ENCODE measurements around the gene IL1F10. TPM values are rescaled to one million over a fixed set of nuclear protein-coding genes. Genes with fewer than 3 reads are reported as not detected.

The IL1F10 gene
- total and polyA plus RNA-seq, 5 experiments from 2014 or later, result not detected

DNA sequence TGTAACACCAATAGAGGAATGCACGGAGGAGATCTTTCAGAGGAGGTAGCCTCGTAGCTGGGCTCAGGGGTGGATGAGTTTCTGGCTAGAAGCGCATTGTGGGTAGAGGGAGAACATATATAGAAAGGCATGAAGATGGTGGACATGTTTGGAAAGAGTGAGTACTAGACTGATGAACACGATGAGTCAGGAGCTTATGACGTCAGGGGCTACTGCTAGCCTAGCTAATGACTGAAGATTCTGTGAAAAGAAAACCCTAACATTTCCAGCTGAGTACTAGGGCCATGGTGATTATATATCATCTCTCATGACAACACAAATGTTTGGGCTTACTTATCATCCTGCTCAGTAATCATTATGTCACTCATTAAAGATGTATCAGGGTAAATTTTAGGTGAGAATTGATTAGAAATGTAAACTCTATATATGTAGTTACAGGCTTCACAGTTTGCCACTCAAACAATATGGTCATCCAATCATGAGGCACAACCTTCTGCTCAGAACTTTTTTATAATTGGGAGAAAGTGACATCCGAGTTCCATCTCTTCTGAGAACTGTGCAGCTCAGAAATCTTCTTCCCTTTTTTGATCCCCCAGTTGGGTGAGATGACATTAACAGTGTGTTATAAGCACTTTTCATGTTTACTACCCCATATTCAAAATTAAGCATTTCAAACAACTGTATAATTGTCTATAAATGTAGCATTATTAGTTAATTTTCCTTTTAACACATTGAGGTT lies 37.4 kb downstream of the IL1F10 start:
- Mint-ChIP-seq H3K4me1 (peaks cover 0 to 2% (median under 1%) of the 10 kb centered on the region in 4 donors), H3K36me3 (peaks cover 0 to 2% (median 0%) of the 10 kb centered on the region in 3 donors), H3K9me3 (peaks cover 0 to 2% (median 0%) of the 10 kb centered on the region in 9 donors), H3K27ac (no peak overlapping the region), H3K4me3 (no peak overlapping the region), H3K27me3 (peaks cover 0 to 6% (median 1%) of the 10 kb centered on the region in 5 donors)
- POLR2A ChIA-PET, result no interaction called here
- DNase-seq (no peak), ATAC-seq (no peak)

DNA sequence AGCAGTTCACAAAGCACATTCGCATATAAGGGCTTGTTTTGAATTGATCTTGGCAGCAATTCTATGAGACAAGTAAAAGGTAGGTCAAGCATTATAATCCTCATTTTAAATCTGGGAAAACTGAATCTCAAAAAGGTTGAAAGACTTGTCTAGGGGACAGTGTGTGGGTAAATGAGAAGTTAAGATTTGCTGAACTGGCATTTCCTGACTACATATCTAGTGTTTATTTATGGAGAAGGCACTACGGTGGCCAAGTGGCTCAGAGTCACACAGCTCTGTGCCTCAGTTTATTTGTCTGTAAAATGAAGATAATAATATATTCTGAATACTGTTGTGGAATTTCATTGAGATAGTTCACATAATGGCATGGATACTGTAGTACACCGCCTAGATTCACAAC lies 43.4 kb downstream of the IL1F10 start:
- Mint-ChIP-seq H3K4me3 (no peak overlapping the region), H3K4me1 (peaks cover 0 to 5% (median 0%) of the 10 kb centered on the region in 4 donors), H3K36me3 (no peaks in the 10 kb centered on the region), H3K27me3 (peaks cover 0 to 6% (median 1%) of the 10 kb centered on the region in 5 donors), H3K27ac (no peak overlapping the region), H3K9me3 (no peaks in the 10 kb centered on the region)
- ATAC-seq, result no peak
- POLR2A ChIA-PET, result no interaction called here
- DNase-seq, result no peak

DNA sequence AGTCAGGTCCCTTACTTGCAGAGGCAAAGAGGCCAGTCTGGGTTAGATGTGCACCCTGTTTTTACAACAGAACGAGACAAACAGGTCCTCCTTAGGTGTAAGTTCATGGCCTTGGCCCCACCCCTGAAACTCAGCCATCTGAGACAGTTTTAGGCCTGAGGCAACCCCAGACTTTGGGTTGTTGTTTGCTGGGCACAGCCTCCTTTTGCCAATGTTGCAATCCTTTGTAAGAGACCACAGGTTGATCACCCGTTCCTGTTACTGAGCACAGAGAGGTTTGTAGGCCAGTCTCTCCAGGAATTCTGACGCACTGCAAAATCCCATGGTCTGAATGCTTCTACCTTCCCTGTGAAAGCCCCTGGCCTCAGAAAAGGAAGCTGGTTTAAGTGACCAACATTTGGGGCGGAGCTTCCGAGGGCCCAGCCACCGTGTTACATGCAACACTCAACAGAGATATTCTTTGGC lies 44.1 kb downstream of the IL1F10 start:
- POLR2A ChIA-PET, result no interaction called here
- no peak for DNase-seq
- Mint-ChIP-seq H3K4me3 (no peak overlapping the region), H3K9me3 (no peaks in the 10 kb centered on the region), H3K27me3 (peaks cover 0 to 6% (median 1%) of the 10 kb centered on the region in 5 donors), H3K36me3 (no peaks in the 10 kb centered on the region), H3K27ac (no peak overlapping the region), H3K4me1 (peaks cover 0 to 11% (median 0%) of the 10 kb centered on the region in 4 donors)
- no peak for ATAC-seq

DNA sequence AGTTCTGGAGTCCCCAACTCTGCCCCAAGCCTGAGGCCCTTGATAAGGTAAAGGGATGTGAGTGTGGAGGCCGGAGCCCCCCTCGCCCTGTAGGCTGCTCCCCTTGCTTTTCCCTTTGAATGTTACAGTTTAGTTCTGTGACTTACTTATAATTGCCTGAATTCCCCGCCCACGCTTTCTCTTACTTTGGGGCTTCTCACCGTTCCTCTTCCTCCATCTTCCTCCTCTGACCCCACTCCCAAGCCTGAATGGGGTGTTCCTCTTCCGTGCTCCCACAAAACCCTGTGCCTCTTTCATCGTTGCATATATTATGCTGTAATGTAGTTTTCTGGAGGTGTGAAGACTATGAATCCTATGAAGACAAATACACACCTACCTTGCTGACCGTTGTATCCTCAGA lies 44.7 kb downstream of the IL1F10 start:
- no peak for DNase-seq
- no peak overlapping the region for H3K4me3 Mint-ChIP-seq
- H3K27ac Mint-ChIP-seq, result no peak overlapping the region
- no peaks in the 10 kb centered on the region for H3K36me3 Mint-ChIP-seq
- POLR2A ChIA-PET, result interaction anchor here (1.1 kb wide), 1 partner anchor 10 kb away, joined by 3 read pairs; no protein-coding TSS in a partner anchor
- peaks cover 0 to 12% (median 2%) of the 10 kb centered on the region in 4 donors for H3K4me1 Mint-ChIP-seq
- H3K27me3 Mint-ChIP-seq, result peaks cover 0 to 6% (median 1%) of the 10 kb centered on the region in 5 donors
- no peaks in the 10 kb centered on the region for H3K9me3 Mint-ChIP-seq
- no peak for ATAC-seq

DNA sequence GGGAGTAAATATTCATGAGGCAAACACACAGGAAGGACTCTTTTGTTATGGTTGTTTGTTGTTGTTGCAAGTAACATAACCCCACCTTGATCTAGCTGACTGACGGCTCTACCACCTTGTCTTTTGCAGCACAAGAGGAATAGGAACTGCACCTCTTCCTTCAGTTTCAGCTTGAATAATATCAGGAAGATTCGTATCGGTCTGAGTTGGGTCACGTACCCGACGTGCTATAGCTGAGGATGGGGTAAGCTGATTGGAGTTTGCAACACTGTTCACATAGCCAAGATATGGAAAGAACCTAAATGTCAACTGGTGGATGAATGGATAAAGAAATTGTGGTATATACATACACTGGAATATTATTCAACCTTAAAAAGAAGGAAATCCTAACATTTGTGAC lies 45.1 kb downstream of the IL1F10 start:
- ATAC-seq (no peak), DNase-seq (no peak)
- Mint-ChIP-seq H3K36me3 (no peaks in the 10 kb centered on the region), H3K27me3 (peaks cover 0 to 6% (median 1%) of the 10 kb centered on the region in 5 donors), H3K9me3 (no peaks in the 10 kb centered on the region), H3K4me1 (peaks cover 0 to 12% (median 2%) of the 10 kb centered on the region in 4 donors), H3K4me3 (no peak overlapping the region), H3K27ac (no peak overlapping the region)
- POLR2A ChIA-PET, result interaction anchor here (1.1 kb wide), 1 partner anchor 10 kb away, joined by 3 read pairs; no protein-coding TSS in a partner anchor

DNA sequence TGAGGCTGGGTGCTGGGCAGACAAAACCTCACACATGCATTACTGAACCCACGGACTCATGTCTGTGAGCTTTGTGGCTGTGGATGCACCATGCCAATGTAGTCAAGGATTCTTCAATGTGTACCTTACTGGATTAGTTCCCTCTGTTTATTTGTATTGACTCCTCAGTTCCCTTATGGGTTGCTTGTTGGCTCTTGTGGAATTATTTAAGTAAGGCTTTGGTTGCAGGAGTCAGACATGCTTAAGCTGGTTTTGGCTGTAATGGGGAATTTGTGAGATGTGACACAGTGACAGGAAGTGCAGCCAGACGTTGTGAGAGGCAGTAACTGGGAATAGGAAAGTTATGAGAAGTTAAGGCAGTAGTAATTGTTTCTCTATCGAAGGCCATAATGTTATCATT lies 46.0 kb downstream of the IL1F10 start:
- DNase-seq, result no peak
- H3K36me3 Mint-ChIP-seq, result no peaks in the 10 kb centered on the region
- POLR2A ChIA-PET, result no interaction called here

DNA sequence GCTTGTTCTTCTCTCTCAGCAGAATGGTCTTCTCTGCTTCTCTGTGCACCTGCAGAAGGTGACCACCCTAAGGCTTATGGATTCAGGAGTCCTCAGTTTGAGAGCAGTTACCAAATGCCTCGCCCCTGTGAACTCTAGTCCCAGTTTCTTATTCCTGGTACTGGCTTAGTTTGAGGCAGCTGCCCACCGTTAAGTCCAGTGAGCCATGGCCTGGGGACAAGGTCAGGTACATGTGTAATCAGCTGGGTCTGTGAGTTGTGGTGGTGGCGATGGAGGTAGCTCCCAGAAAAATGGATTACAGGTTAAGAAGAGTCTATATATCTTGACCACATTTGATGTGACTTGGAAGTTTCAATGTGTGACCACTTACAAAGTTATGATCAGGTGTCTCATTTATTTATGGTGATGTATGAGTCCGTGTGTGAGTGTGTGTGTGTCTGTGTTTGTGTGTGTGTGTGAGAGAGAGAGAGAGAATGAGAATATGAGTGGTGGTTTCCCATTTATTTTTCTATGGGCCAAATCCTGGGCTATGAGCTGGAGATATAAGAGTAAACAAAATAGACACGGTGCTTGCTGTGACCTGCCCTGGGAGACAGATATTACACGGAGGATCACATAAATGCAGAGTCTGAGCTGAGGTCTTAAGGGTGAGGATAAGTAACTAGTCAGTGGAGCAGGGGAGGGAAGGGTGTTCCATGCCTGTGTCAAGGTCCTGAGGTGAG lies 46.6 kb downstream of the IL1F10 start:
- no peak for DNase-seq
- no peak for ATAC-seq
- Mint-ChIP-seq H3K4me1 (peaks cover 0 to 12% (median 2%) of the 10 kb centered on the region in 4 donors), H3K36me3 (no peaks in the 10 kb centered on the region), H3K9me3 (no peaks in the 10 kb centered on the region), H3K27me3 (peaks cover 0 to 4% (median 0%) of the 10 kb centered on the region in 5 donors), H3K4me3 (no peak overlapping the region), H3K27ac (no peak overlapping the region)
- POLR2A ChIA-PET, result no interaction called here

More for the DNA sequence above, 46.0 kb downstream of the IL1F10 start:
- no peaks in the 10 kb centered on the region for H3K9me3 Mint-ChIP-seq
- no peak for ATAC-seq
- H3K27ac Mint-ChIP-seq, result no peak overlapping the region
- peaks cover 0 to 4% (median under 1%) of the 10 kb centered on the region in 5 donors for H3K27me3 Mint-ChIP-seq
- peaks cover 0 to 12% (median 2%) of the 10 kb centered on the region in 4 donors for H3K4me1 Mint-ChIP-seq
- no peak overlapping the region for H3K4me3 Mint-ChIP-seq

DNA sequence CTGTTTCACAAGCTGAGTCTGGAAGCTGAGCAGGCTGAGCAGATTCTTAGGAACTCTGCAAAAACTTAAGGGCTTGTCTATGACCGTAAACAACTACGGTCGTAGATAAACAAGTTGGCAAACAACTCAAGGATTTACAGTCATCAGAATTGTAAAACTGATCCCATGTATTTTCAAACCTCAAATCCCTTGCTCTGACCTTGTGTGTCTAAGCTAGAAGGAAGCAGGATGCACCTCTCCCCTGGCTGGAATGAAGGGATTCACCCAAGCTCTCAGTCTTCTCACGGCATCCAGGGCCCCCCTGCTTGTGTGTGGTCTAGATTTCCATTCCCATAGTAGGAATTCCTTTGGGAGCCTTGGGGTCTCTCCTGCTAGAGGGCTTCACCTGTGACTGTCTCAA lies 47.2 kb downstream of the IL1F10 start:
- Mint-ChIP-seq H3K27me3 (peaks cover 0 to 1% (median 0%) of the 10 kb centered on the region in 5 donors), H3K4me3 (no peak overlapping the region), H3K4me1 (peaks cover 0 to 12% (median 2%) of the 10 kb centered on the region in 4 donors), H3K36me3 (no peaks in the 10 kb centered on the region), H3K27ac (no peak overlapping the region), H3K9me3 (no peaks in the 10 kb centered on the region)
- DNase-seq, result no peak
- POLR2A ChIA-PET, result no interaction called here
- ATAC-seq, result no peak

DNA sequence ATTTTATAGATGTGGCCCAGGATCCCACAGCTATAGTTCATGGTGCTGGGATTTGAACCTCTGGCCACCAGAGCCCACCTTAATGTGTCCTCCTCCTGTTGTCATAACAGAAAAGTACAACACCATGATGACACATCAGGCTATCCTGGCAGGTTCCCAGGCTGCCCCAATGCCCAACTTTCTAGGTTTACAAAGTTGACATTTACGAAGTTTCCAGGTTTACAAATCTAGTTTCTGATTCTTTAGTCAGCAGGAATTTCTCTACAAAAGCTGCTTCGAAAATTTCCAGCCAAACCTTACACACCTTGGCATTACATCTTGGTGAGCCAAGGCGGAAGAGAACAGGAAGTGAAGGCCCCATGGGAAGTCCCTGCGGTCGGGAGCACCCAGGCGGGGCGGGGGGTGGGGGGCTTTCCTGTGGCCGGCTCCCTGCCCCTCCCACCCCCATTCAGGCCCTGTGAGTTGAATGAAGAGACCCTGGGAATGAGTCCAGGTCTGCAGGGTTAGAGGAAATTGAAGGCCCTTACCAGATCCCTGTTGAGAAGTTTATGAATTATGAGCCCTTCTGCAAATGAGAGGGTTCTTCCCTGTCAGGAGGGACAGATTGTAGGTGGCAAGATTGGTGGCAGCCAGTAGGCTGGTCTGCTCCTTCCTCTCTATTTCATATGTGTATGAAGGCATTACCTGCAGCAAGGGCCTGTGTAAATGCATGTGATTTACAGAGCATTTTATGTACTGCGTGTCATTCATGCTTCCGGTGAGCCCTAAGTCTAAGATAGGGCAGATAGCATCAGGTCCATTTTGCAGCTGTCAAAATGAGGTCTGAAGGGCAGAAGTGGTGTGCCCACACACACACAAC lies 48.6 kb downstream of the IL1F10 start:
- Mint-ChIP-seq H3K9me3 (no peaks in the 10 kb centered on the region), H3K27me3 (peaks cover 0 to 2% (median 0%) of the 10 kb centered on the region in 5 donors), H3K4me1 (peaks cover 2 to 12% (median 8%) of the 10 kb centered on the region in 4 donors), H3K27ac (no peak overlapping the region), H3K36me3 (no peaks in the 10 kb centered on the region), H3K4me3 (peak overlapping the region in 3 of 10 donors; percentile 48 to 60 (median 60))
- ATAC-seq (peak; percentile 30 to 42), DNase-seq (peak in 1 of 10 donors; percentile 6)
- POLR2A ChIA-PET, result no interaction called here

DNA sequence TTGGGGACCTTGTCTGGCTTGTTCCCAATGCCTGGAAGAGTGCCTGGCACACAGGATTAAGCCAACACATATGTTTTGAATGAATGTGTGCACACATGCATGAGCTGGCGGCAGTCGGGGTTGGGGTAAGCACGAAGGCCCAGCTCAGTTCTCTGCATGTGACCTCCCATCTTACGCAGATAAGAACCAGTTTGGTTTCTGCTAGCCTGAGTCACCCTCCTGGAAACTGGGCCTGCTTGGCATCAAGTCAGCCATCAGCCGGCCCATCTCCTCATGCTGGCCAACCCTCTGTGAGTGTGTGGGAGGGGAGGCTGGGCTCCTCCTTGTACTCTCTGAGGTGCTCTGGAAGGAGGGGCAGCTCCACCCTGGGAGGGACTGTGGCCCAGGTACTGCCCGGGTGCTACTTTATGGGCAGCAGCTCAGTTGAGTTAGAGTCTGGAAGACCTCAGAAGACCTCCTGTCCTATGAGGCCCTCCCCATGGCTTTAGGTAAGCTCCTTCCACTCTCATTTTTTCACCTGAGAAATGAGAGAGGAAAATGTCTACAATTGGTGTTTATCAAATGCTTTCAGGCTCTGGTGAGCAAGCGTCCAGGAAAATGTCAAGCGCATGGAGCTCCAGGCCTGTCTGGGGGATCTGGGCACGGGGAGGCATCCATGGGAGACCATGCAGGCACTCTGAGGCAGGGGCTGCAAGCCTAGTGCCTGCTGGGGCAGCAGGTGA lies 49.9 kb downstream of the IL1F10 start:
- POLR2A ChIA-PET, result no interaction called here
- no peak overlapping the region for H3K4me3 Mint-ChIP-seq
- DNase-seq (no peak), ATAC-seq (no peak)
- H3K27me3 Mint-ChIP-seq, result peaks cover 0 to 16% (median 0%) of the 10 kb centered on the region in 5 donors
- peaks cover 2 to 12% (median 9%) of the 10 kb centered on the region in 4 donors for H3K4me1 Mint-ChIP-seq
- no peaks in the 10 kb centered on the region for H3K9me3 Mint-ChIP-seq
- peak overlapping the region in 2 of 10 donors; percentile 25 to 37 for H3K27ac Mint-ChIP-seq
- no peaks in the 10 kb centered on the region for H3K36me3 Mint-ChIP-seq

DNA sequence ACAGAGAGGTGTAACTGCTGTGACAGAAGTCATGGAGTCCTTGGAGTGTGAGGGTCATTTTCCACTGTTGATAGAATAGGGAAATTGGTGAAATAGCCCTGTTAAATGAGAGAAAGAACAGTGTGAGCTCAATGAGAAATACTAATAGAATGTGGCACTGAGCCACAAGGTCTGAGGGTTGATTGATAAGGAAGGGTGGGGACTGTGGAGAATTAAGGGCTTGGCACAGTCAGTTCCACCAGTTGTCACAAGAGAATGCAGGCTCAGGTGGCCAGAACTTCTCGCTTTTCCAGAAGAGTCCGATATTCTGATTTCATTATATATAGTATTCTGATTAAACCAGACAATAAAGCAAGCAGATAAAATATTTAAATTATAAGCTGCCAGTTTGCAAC lies 50.5 kb downstream of the IL1F10 start:
- no peak for DNase-seq
- H3K4me3 Mint-ChIP-seq, result no peak overlapping the region
- H3K36me3 Mint-ChIP-seq, result no peaks in the 10 kb centered on the region
- POLR2A ChIA-PET, result no interaction called here
- H3K27me3 Mint-ChIP-seq, result peaks cover 0 to 16% (median 0%) of the 10 kb centered on the region in 5 donors
- peak overlapping the region in 1 of 10 donors; percentile 25 for H3K27ac Mint-ChIP-seq
- no peak for ATAC-seq
- peaks cover 2 to 12% (median 9%) of the 10 kb centered on the region in 4 donors for H3K4me1 Mint-ChIP-seq
- no peaks in the 10 kb centered on the region for H3K9me3 Mint-ChIP-seq

DNA sequence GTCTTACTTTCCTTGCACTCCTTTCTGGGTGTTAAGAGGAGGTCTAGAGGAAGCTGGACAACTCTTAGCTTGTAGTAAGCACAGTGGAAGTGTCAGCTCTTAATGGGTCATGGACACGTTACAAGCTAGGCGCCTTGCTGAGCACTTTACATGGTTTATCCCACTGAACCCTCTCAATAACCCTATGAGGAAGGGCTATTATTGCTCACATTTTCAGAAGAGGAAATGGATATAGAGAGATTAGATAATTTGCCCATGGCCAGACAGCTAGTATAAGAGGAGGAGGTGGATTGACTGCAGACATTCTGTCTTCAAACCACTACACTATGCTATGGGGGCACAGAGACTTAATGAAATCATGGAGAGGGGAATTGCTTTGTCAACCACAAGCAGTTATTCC lies 51.3 kb downstream of the IL1F10 start:
- DNase-seq, result no peak
- H3K9me3 Mint-ChIP-seq, result no peaks in the 10 kb centered on the region
- no peak overlapping the region for H3K27ac Mint-ChIP-seq
- POLR2A ChIA-PET, result interaction anchor here (0.6 kb wide), 1 partner anchor 105 kb away, joined by 4 read pairs; no protein-coding TSS in a partner anchor
- no peak for ATAC-seq
- no peak overlapping the region for H3K4me3 Mint-ChIP-seq
- no peaks in the 10 kb centered on the region for H3K36me3 Mint-ChIP-seq
- H3K27me3 Mint-ChIP-seq, result peaks cover 0 to 19% (median 2%) of the 10 kb centered on the region in 5 donors
- peaks cover 2 to 14% (median 14%) of the 10 kb centered on the region in 4 donors for H3K4me1 Mint-ChIP-seq

Data from naive thymus-derived CD8-positive, alpha-beta T cell (primary cell).